Thyroid gland (tissue), 4 donors: ENCODE measurements around the gene IQGAP1. TPM values are rescaled to one million over a fixed set of nuclear protein-coding genes. Genes with fewer than 3 reads are reported as not detected.

ENCODE experiments used
- DNase-seq, 2 donors: peaks; one replicate each; pipeline ENCODE4 v3.0.0-alpha.2; 2019
- H3K27ac ChIP-seq, 3 donors: fragments of 200-600 bp; sonication (generic); 1 replicate in 2 of 3; 2 replicates in 1 of 3; pipeline ENCODE4 v1.5.1; 2016 to 2019; ENCODE audit warnings: mild to moderate bottlenecking in 1 of 3, moderate library complexity in 1 of 3
- H3K27me3 ChIP-seq: fragments of 200-600 bp; sonication (generic); one replicate; pipeline ENCODE4 v1.5.1; 2019
- H3K36me3 ChIP-seq, 2 donors: fragments of 200-600 bp; sonication (generic); one replicate each; pipeline ENCODE4 v1.5.1; 2016 to 2019
- H3K4me1 ChIP-seq, 2 donors: fragments of 200-600 bp; sonication (generic); one replicate each; pipeline ENCODE4 v1.5.1; 2017 to 2019
- H3K4me3 ChIP-seq, 3 donors: fragments of 200-600 bp; sonication (generic); replicated peaks in 1 of 3; 1 replicate in 2 of 3; 2 replicates in 1 of 3; pipeline ENCODE4 v1.5.1; 2016; ENCODE audit warnings: mild to moderate bottlenecking in 1 of 3
- H3K9me3 ChIP-seq: fragments of 200-600 bp; sonication (generic); one replicate; pipeline ENCODE4 v1.5.1; 2017
- CTCF ChIP-seq, 6 experiments: fragments of 200-600 bp in 3 of 6; fragments of 450-650 bp in 3 of 6; sonication (generic) in 3 of 6; IDR thresholded peaks; one replicate each; pipeline ENCODE4 v1.5.1; 2016 to 2019; ENCODE audit warnings: antibody characterized with exemption in 6 of 6, mild to moderate bottlenecking in 2 of 6, inconsistent platforms in 1 of 6, moderate library complexity in 1 of 6
- POLR2A ChIP-seq, 2 donors: fragments of 450-650 bp; IDR thresholded peaks; one replicate each; pipeline ENCODE4 v1.6.1; 2017; ENCODE audit warnings: antibody characterized with exemption in 2 of 2, mild to moderate bottlenecking in 2 of 2, moderate library complexity in 1 of 2
- WGBS, 2 donors: methylation state at CpG; one replicate each; pipeline ENCODE4 v1.1.5; 2017; 5-methylcytosine and 5-hydroxymethylcytosine counted together
- intact Hi-C: fragments of 100-400 bp; cut with DNase I; formaldehyde crosslinking; loops from one replicate; pipeline ENCODE4 v1.15.1; 2023
- total RNA-seq, 4 donors: library from RNA; depleted of rRNA; stranded (reverse); fragments of >200 nt; gene quantifications; one replicate each; pipeline ENCODE4 v1.2.3, GENCODE V29; 2016

IQGAP1 gene
- total RNA-seq, 4 donors from 2014 or later = 222 to 290 (median 247) TPM

DNA sequence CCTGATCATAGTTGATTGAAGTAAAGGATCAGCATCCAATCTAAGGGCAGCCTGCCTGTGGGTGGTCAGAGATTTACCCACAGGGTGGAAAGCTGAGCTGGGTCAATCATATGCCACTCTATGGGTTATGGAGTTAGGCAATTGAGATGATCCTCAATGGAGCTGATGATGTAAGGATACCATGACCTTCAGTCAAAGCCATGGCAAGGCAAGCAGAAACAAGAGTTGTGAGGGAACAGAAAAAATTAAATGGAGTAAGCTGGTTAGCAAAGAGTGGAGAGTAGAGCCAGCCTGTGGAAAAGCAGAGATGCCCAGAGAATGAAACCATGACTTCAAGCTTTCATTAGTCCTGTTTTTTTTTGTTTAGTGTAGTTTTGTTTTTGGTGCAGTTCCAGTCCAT lies 5.7 kb upstream of the IQGAP1 start:
- no peak overlapping the region for H3K27ac ChIP-seq
- H3K36me3 ChIP-seq = no peaks in the 10 kb centered on the region
- TF ChIP-seq POLR2A (IDR thresholded peaks at IDR 0.05) = no peak
- TF ChIP-seq CTCF (IDR thresholded peaks at IDR 0.05) = no peak
- no peak for DNase-seq
- no peaks in the 10 kb centered on the region for H3K9me3 ChIP-seq
- no peaks in the 10 kb centered on the region for H3K27me3 ChIP-seq
- peaks cover 0 to under 1% of the 10 kb centered on the region in 2 donors for H3K4me1 ChIP-seq
- intact Hi-C loops = loop anchor here (10.0 kb wide), 2 partner anchors 58 to 92 kb away; no protein-coding TSS in a partner anchor
- no peak overlapping the region for H3K4me3 ChIP-seq

GRCh38 chr15:90386221-90386620 lies 1.8 kb upstream of the IQGAP1 start:
- intact Hi-C loops = loop anchor here (10.0 kb wide), 2 partner anchors 61 to 89 kb away; no protein-coding TSS in a partner anchor
- Histone ChIP-seq H3K4me3 (no peak overlapping the region), H3K36me3 (peaks cover 0 to 2% of the 10 kb centered on the region in 2 donors), H3K27ac (no peak overlapping the region), H3K4me1 (peaks cover 6 to 23% of the 10 kb centered on the region in 2 donors), H3K9me3 (no peaks in the 10 kb centered on the region), H3K27me3 (no peaks in the 10 kb centered on the region)
- WGBS, 2 donors = 66 to 71% methylated on average over 2 of the region's 2 CpGs
- no peak for DNase-seq
- TF ChIP-seq POLR2A (IDR thresholded peaks at IDR 0.05) (no peak), CTCF (IDR thresholded peaks at IDR 0.05) (no peak)

DNA sequence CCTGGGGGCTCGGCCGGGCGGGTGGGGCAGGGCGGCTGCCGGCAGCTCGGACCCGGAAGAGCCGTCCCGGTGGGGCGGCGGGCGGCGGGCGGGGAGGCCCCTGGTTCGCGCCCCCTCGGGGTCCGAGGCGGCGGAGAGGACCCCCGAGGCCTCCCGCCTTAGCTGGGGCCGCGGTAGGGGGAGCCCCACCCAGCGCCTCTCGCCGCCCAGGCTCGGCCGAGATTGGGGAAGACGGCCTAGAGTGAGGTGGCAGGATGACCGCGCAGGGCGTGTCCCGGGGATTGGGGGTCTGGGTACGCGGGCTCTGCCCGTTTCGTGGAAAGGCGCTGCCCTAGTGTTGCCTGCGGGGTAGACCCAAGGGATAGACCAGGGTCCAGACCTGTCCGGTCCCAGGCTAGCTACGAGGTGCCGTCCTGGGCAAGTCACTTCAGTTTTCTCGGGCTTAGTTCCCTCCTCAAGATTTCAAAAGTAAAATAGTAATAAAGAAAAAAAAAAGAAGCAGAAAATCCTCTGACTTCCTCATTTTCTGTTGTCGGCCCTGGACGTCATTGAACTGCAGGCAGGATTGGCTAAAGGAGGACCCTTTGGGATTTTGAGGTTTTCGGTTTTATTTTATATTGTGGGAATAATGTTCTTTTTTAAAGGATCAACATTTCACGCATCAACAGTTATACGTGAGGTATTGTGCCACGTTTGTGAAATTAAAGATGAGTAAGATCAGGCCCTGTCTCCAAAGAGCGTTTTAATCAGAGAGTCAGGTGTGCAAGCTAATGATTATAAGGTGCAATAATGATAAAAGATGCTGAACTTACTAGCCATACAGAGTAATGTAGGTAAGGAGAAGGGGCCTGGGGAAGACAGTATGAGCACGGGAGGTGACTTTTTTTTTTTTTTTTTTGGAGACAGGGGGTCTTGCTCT lies 679 bp downstream of the IQGAP1 start:
- no peaks in the 10 kb centered on the region for H3K9me3 ChIP-seq
- H3K36me3 ChIP-seq = peaks cover 0 to 2% of the 10 kb centered on the region in 2 donors
- DNase-seq = peak; percentile 55 to 56
- peaks cover 11 to 41% of the 10 kb centered on the region in 2 donors for H3K4me1 ChIP-seq
- no peaks in the 10 kb centered on the region for H3K27me3 ChIP-seq
- intact Hi-C loops = loop anchor here (10.0 kb wide), 2 partner anchors 64 to 86 kb away; no protein-coding TSS in a partner anchor
- H3K4me3 ChIP-seq = peak overlapping the region; percentile 41 to 94 (median 86)
- TF ChIP-seq POLR2A (IDR thresholded peaks at IDR 0.05) (no peak), CTCF (IDR thresholded peaks at IDR 0.05) (no peak)
- peak overlapping the region; percentile 95 to 98 (median 96) for H3K27ac ChIP-seq
- WGBS, 2 donors = 2 to 3% methylated on average over 25 to 30 of the region's 52 CpGs

- H3K27ac ChIP-seq = peak overlapping the region in 1 of 3 donors; percentile 12
- peak overlapping the region; percentile 41 to 94 (median 86) for H3K4me3 ChIP-seq
- H3K4me1 ChIP-seq = peaks cover 16 to 45% of the 10 kb centered on the region in 2 donors
These were observed 1.5 kb downstream of the IQGAP1 start for GRCh38 chr15:90389513-90389912.

More at GRCh38 chr15:90389513-90389912, 1.5 kb downstream of the IQGAP1 start:
- H3K27me3 ChIP-seq = no peaks in the 10 kb centered on the region
- DNase-seq = no peak
- 67 to 68% methylated on average over 6 of the region's 6 CpGs for WGBS, 2 donors
- H3K9me3 ChIP-seq = no peaks in the 10 kb centered on the region
- intact Hi-C loops = loop anchor here (10.0 kb wide), 2 partner anchors 65 to 85 kb away; no protein-coding TSS in a partner anchor
- no peak for TF ChIP-seq POLR2A (IDR thresholded peaks at IDR 0.05)
- TF ChIP-seq CTCF (IDR thresholded peaks at IDR 0.05) = no peak
- peaks cover 0 to 2% of the 10 kb centered on the region in 2 donors for H3K36me3 ChIP-seq
